Neural progenitor cell (in vitro differentiated cells): ENCODE measurements around the gene OR8B8.

Source experiments
- CTCF ChIP-seq: fragments of 200-600 bp; sonication (generic); IDR thresholded peaks from 2 replicates; pipeline ENCODE4 v1.5.1; 2017; ENCODE audit warnings: antibody characterized with exemption, mild to moderate bottlenecking
- EZH2 ChIP-seq: fragments of 200-600 bp; sonication (generic); IDR thresholded peaks from 2 replicates; pipeline ENCODE4 v1.6.1; 2017; ENCODE audit warnings: antibody characterized with exemption, mild to moderate bottlenecking, moderate library complexity
- EZH2phosphoT487 ChIP-seq: fragments of 200-600 bp; sonication (generic); IDR thresholded peaks from 2 replicates; pipeline ENCODE4 v1.6.1; 2017; ENCODE audit warnings: antibody characterized with exemption

GRCh38 chr11:124483422-124483821 is 37.9 kb upstream of the OR8B8 start:
- no peak for TF ChIP-seq CTCF
- TF ChIP-seq EZH2phosphoT487, result no peak
- TF ChIP-seq EZH2, result no peak
